Measurements from ENCODE around the gene TOR3A. TPM values are rescaled to one million over a fixed set of nuclear protein-coding genes. Genes with fewer than 3 reads are reported as not detected.

The TOR3A gene
- total RNA-seq, 1 experiment from 2014 or later: 27.0 TPM

- ATAC-seq (no peak), DNase-seq (ENCODE audit: low read depth, low spot score) (no peak)
- ChIA-PET POLR2A (no interaction called here), RAD21 (ENCODE audit: low non-redundant PET in 1 of 2, low total read pairs in 2 of 2, uncharacterized antibody in 2 of 2, unreplicated experiment in 2 of 2) (no interaction called here), CTCF (no interaction called here)
- H3K36me3 ChIP-seq (ENCODE audit: control insufficient read depth in 1 of 2, insufficient read depth in 2 of 2, low read length in 2 of 2): peaks cover 2 to 16% of the 10 kb centered on the region in 2 experiments; a peak in 2 of 4 replicates
- H4K20me1 ChIP-seq (ENCODE audit: insufficient read depth): no peaks in the 10 kb centered on the region
- no peak overlapping the region for H3K4me2 ChIP-seq (ENCODE audit: low read length)
- H3K9ac ChIP-seq (ENCODE audit: low read length): no peak overlapping the region
- no peak overlapping the region for H3K4me3 ChIP-seq (replicated peaks in 1 of 2; ENCODE audit: low read depth in 1 of 2, low read length in 2 of 2)
- H3K27me3 ChIP-seq (ENCODE audit: insufficient read depth, low read length): no peaks in the 10 kb centered on the region
- intact Hi-C loops (cut with micrococcal nuclease): no loop called here
- peaks cover 0 to 8% of the 10 kb centered on the region in 2 experiments; a peak in 1 of 4 replicates for H3K4me1 ChIP-seq (ENCODE audit: control insufficient read depth in 1 of 2, insufficient read depth in 2 of 2, low read length in 2 of 2)
- no peaks in the 10 kb centered on the region for H3K79me2 ChIP-seq (ENCODE audit: insufficient read depth, low read length)
- H3K9me2 ChIP-seq (ENCODE audit: insufficient read depth): no peaks in the 10 kb centered on the region
- H3K9me3 ChIP-seq (ENCODE audit: control insufficient read depth in 1 of 2, insufficient read depth in 1 of 2, low read depth in 1 of 2, low read length in 2 of 2): no peaks in the 10 kb centered on the region; a peak in 1 of 4 replicates
- no TSS peak for BruUV-seq (replicated peaks)
- H3K27ac ChIP-seq (ENCODE audit: low read depth, low read length): no peak overlapping the region
- no peak overlapping the region for H2AFZ ChIP-seq (ENCODE audit: low read depth, low read length, poor library complexity, severe bottlenecking)
- TF ChIP-seq CBX3 (IDR thresholded peaks at IDR 0.05; ENCODE audit: low read depth) (no peak), CEBPB (IDR thresholded peaks at IDR 0.05; ENCODE audit: low read depth) (no peak), YY1 (IDR thresholded peaks at IDR 0.05; ENCODE audit: extremely low read depth, insufficient replicate concordance, low read depth, low read length) (no peak), POLR2AphosphoS5 (IDR thresholded peaks at IDR 0.05; ENCODE audit: low read depth, low read length) (no peak), SRF (IDR thresholded peaks at IDR 0.05; ENCODE audit: low read depth) (no peak)
- TF ChIP-seq, protein P1, sequence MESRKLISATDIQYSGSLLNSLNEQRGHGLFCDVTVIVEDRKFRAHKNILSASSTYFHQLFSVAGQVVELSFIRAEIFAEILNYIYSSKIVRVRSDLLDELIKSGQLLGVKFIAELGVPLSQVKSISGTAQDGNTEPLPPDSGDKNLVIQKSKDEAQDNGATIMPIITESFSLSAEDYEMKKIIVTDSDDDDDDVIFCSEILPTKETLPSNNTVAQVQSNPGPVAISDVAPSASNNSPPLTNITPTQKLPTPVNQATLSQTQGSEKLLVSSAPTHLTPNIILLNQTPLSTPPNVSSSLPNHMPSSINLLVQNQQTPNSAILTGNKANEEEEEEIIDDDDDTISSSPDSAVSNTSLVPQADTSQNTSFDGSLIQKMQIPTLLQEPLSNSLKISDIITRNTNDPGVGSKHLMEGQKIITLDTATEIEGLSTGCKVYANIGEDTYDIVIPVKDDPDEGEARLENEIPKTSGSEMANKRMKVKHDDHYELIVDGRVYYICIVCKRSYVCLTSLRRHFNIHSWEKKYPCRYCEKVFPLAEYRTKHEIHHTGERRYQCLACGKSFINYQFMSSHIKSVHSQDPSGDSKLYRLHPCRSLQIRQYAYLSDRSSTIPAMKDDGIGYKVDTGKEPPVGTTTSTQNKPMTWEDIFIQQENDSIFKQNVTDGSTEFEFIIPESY (IDR thresholded peaks at IDR 0.05; ENCODE audit: extremely low read depth, insufficient replicate concordance, low read length): no peak
These were observed 25.9 kb upstream of the TOR3A start for GRCh38 chr1:179055937-179056336.

Measured in HCT116 (cell line).